SK-N-SH (cell line): Measurements from ENCODE around the gene CCDC57.

Experiments
- CTCF ChIP-seq: fragments of 200-600 bp; sonication (generic); IDR thresholded peaks from 2 replicates; pipeline ENCODE4 v1.6.1; 2017; ENCODE audit warnings: antibody characterized with exemption, mild to moderate bottlenecking, moderate library complexity
- EZH2phosphoT487 ChIP-seq: fragments of 200-600 bp; sonication (generic); IDR thresholded peaks from 2 replicates; pipeline ENCODE4 v1.6.1; 2017; ENCODE audit warnings: low read depth, mixed run types, mild to moderate bottlenecking, antibody characterized with exemption, moderate library complexity, borderline replicate concordance
- FOXM1 ChIP-seq: IDR thresholded peaks from 2 replicates; pipeline ENCODE4 v1.4.0; 2012; ENCODE audit warnings: low read depth, mild to moderate bottlenecking
- GABPA ChIP-seq: IDR thresholded peaks from 2 replicates; pipeline ENCODE4 v1.4.0; 2012; ENCODE audit warnings: low read depth, mild to moderate bottlenecking
- MAX ChIP-seq: IDR thresholded peaks from 2 replicates; pipeline ENCODE4 v1.4.0; 2012; ENCODE audit warnings: low read depth
- POLR2AphosphoS5 ChIP-seq: IDR thresholded peaks from 2 replicates; pipeline ENCODE4 v1.6.1; 2012; ENCODE audit warnings: low read depth, low read length
- RAD21 ChIP-seq: IDR thresholded peaks from 2 replicates; pipeline ENCODE4 v1.6.1; 2012; ENCODE audit warnings: mild to moderate bottlenecking, low read length
- TCF12 ChIP-seq: IDR thresholded peaks from 2 replicates; pipeline ENCODE4 v1.4.0; 2012

GRCh38 chr17:82059272-82060000, 153.2 kb downstream of the CCDC57 start:
- TF ChIP-seq EZH2phosphoT487, result no peak
- no peak for TF ChIP-seq CTCF
- TF ChIP-seq RAD21, result no peak
- no peak for TF ChIP-seq GABPA
- TF ChIP-seq TCF12, result no peak
- TF ChIP-seq MAX, result no peak
- TF ChIP-seq FOXM1, result no peak
- no peak for TF ChIP-seq POLR2AphosphoS5
